NCI-H2196 (cell line): ENCODE results near the gene BCR.
"Not testable (repeated sequence)": the region's sequence is repeated elsewhere in the genome, so short reads cannot be mapped to it uniquely, and the experiment has no call there.

Experiments
- DNase-seq: peaks from one replicate; lab custom pipeline; 2025; ENCODE audit not compliant: unreplicated experiment; lab: John Stamatoyannopoulos, UW

BCR gene

DNA sequence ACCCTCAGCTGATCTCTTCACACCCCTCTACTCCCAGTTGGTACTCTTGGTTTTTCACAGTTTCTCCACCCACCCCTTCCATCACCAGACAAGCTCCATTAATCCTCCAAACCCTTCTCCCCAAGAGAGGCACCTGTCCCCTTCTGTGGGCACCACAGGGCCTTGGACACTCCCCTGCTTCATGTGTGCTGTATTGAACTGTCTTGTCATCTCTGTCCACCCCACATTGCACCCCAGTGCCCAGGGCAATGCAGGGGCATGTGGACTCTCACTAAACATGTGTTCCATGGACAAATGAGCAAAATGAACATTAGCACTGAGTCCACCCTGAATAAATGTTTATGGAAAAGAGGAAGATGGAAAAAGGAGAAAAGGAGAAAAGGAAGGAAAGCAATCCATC, 181.4 kb downstream of the BCR start:
- DNase-seq: no peak

DNA sequence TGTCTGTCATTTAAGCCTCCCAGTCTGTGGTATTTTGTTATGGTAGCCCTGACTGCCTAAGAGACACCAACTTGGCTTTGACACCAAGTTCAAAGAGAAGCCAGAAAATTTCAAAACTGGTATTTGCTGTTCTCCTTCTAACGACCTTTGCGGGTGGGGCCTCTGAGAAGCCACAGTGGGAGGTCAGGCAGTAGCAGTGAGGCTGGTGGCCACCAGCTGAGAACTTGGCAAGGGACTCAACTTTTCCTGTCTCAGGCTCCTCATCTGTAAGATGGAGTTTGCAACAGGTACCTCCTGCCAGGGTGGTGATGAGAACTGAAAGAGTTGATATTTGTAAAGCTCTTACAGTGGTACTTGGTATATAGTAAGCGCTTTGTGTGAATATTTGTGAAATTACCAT, 183.4 kb downstream of the BCR start:
- no peak for DNase-seq

DNA sequence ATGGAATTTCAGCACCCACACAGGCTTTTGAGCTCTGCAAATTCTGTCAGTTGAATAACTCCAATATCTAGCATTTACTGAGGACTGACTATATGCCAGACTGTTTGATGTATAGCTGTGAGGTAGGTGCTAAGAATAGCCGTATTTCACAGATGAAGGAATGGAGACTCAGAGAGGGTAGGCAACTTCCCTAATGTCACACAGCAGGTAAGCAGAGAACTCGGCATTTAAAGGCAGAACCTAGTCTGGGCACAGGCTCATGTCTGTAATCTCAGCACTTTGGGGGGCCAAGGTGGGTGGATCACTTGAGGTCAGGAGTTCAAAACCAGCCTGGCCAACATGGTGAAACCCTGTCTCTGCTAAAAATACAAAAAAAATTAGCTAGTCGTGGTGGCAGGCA, 184.1 kb downstream of the BCR start:
- no peak for DNase-seq

DNA sequence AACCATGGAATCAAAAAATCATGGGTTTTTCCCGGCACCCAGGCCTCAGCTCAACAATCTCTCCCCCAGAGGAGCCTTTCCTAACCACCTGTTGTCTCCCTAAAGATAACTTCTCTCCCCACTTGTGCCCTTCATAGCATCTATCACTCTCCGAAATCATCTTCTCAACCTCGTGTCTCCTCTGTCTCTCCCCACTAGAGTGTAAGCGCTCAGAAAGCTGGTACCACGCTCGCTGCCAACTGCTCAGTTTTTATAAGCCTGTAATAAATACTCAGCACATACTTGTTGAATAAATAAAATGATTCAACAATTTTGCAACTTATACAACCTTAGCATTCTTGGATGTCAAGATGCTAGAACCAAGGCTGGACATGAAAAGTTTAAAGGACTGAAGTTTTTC, 185.2 kb downstream of the BCR start:
- DNase-seq: no peak

DNA sequence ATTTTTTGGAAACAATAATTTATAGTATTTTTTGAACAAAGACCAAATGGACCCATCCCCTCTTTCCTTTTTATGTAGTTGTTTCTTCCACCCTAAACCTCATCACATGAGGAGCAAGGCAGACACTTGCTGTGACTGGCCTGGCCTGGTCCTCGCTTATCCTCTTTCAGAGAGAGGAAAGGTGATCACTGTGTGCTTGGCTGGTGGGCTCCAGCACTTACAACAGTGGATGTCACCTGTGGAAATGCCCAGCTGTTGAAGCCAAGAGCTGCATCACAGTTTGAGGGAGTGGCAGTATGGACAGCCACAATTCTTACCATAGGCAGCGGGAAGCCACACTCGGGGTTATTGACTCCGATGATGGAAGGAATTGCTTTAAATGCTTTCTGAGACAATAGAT, 185.7 kb downstream of the BCR start:
- no peak for DNase-seq

DNA sequence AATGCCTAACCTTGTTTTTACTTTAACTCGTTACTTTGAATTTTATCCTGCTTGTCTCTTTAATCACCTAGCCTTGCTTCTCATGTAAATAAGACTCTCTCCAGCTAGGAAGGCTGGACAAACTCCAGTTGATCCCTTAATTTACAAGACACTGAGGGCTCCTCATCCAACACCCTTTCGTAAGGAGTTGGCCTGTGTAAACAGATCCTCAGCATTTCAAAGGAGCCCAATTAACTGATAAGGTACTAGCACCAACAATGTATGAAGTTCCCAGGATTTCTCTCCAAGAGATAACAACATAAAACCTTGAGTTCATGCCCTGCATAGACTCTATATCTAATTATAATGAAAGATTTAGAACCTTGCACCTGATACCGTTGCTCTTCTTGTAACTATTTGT, 186.9 kb downstream of the BCR start:
- DNase-seq: not testable (repeated sequence)
